ENCODE results near the gene AFF1. TPM values are rescaled to one million over a fixed set of nuclear protein-coding genes. Genes with fewer than 3 reads are reported as not detected.

AFF1 gene
- total RNA-seq, 1 experiment from 2014 or later = 37.7 TPM

- Mint-ChIP-seq H3K27ac (ENCODE audit: unreplicated experiment) (no peak overlapping the region), H3K9me3 (ENCODE audit: low read depth, unreplicated experiment) (no peaks in the 10 kb centered on the region), H3K36me3 (ENCODE audit: insufficient read depth, unreplicated experiment) (peaks cover 21% of the 10 kb centered on the region), H3K4me1 (ENCODE audit: low read depth, unreplicated experiment) (peaks cover 18% of the 10 kb centered on the region), H3K4me3 (ENCODE audit: low read depth, unreplicated experiment) (no peak overlapping the region), H3K27me3 (ENCODE audit: unreplicated experiment) (no peaks in the 10 kb centered on the region)
- no peak for DNase-seq
- TF ChIP-seq, protein P1, sequence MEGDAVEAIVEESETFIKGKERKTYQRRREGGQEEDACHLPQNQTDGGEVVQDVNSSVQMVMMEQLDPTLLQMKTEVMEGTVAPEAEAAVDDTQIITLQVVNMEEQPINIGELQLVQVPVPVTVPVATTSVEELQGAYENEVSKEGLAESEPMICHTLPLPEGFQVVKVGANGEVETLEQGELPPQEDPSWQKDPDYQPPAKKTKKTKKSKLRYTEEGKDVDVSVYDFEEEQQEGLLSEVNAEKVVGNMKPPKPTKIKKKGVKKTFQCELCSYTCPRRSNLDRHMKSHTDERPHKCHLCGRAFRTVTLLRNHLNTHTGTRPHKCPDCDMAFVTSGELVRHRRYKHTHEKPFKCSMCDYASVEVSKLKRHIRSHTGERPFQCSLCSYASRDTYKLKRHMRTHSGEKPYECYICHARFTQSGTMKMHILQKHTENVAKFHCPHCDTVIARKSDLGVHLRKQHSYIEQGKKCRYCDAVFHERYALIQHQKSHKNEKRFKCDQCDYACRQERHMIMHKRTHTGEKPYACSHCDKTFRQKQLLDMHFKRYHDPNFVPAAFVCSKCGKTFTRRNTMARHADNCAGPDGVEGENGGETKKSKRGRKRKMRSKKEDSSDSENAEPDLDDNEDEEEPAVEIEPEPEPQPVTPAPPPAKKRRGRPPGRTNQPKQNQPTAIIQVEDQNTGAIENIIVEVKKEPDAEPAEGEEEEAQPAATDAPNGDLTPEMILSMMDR (IDR thresholded peaks at IDR 0.05; ENCODE audit: unreplicated experiment) = no peak
- intact Hi-C loops (cut with micrococcal nuclease; ENCODE audit: unreplicated experiment) = loop anchor here (2.0 to 5.0 kb wide), 3 partner anchors 33 to 152 kb away; no protein-coding TSS in a partner anchor
- no TSS peak for BruUV-seq (replicated peaks)
- CTCF ChIA-PET = no interaction called here
Observed at GRCh38 chr4:86939729-86940575, 5.1 kb downstream of the AFF1 start.

GRCh38 chr4:86940920-86941460 lies 6.2 kb downstream of the AFF1 start:
- intact Hi-C loops (cut with micrococcal nuclease; ENCODE audit: unreplicated experiment) = no loop called here
- DNase-seq = no peak
- Mint-ChIP-seq H3K4me3 (ENCODE audit: low read depth, unreplicated experiment) (no peak overlapping the region), H3K4me1 (ENCODE audit: low read depth, unreplicated experiment) (peaks cover 18% of the 10 kb centered on the region), H3K27ac (ENCODE audit: unreplicated experiment) (no peak overlapping the region), H3K36me3 (ENCODE audit: insufficient read depth, unreplicated experiment) (peaks cover 11% of the 10 kb centered on the region), H3K27me3 (ENCODE audit: unreplicated experiment) (no peaks in the 10 kb centered on the region), H3K9me3 (ENCODE audit: low read depth, unreplicated experiment) (no peaks in the 10 kb centered on the region)
- CTCF ChIA-PET = no interaction called here
- TF ChIP-seq, protein P1 (IDR thresholded peaks at IDR 0.05; ENCODE audit: unreplicated experiment) = no peak
- BruUV-seq (replicated peaks) = no TSS peak

DNA sequence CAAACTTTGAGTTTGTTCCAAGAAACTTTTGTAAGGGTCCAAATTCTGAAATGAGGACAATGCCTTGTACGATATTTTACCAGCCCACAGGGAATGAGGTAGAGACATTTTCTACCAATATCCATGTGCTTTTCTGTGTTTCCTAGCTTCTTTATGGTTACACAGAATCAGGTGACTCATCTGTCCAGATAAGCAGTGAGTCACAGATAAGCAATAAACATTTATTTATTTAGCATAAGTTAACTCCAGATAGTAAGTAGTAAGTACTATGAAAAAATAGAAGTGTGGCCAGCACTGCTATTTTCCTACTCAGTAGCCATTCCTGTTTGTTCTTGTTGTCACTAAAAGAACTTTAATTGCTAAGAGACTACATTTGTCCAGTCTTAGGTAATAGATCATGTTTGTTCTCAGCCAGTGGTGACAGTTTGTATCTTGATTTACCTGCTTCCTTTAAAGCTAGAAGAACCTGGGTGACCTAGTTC lies 7.4 kb downstream of the AFF1 start:
- no peaks in the 10 kb centered on the region for H3K36me3 Mint-ChIP-seq (ENCODE audit: insufficient read depth, unreplicated experiment)
- CTCF ChIA-PET = interaction anchor here (0.5 to 1.0 kb wide), 4 partner anchors 25 to 151 kb away, joined by 3 to 6 read pairs (median 4); no protein-coding TSS in a partner anchor
- no peaks in the 10 kb centered on the region for H3K9me3 Mint-ChIP-seq (ENCODE audit: low read depth, unreplicated experiment)
- intact Hi-C loops (cut with micrococcal nuclease; ENCODE audit: unreplicated experiment) = no loop called here
- TF ChIP-seq, protein P1 (IDR thresholded peaks at IDR 0.05; ENCODE audit: unreplicated experiment) = no peak
- H3K4me3 Mint-ChIP-seq (ENCODE audit: low read depth, unreplicated experiment) = no peak overlapping the region
- no peaks in the 10 kb centered on the region for H3K27me3 Mint-ChIP-seq (ENCODE audit: unreplicated experiment)
- H3K4me1 Mint-ChIP-seq (ENCODE audit: low read depth, unreplicated experiment) = peaks cover 17% of the 10 kb centered on the region
- H3K27ac Mint-ChIP-seq (ENCODE audit: unreplicated experiment) = no peak overlapping the region
- BruUV-seq (replicated peaks) = no TSS peak
- DNase-seq = no peak

DNA sequence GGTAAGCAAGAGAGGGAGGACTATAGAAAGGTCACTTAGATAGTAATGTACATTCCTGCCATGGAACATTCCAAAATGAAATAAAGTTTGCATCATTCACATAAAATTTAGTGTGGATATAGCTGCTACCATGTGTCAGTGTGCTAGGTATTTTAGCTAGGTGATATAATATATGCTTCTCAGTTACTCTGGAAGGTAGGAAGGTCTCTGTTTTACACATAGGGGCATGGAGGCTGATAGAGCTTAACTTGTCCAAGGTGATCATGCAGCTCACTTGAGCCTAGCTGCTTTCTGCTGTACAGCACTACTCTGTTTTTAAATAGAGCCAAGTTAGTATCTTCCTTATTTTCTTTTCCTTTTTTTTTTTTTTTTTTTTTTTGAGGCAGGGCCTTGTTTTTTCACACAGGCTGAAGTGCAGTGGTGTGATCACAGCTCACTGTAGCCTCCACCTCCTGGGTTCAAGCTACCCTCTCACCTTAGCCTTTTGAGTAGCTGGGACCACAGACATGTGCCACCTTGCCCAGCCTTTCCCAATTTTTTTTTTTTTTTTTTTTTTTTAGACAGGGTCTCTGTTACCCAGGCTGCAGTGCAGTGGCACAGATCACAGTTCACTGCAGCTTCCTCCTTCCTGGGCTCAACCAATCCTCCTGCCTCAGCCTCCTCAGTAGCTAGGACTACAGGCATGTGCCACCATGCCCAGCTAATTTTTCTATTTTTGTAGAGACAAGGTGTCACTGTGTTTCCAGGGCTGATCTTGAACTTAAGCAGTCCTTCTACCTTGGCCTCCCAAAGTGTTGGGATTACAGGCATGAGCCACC lies 10.4 kb downstream of the AFF1 start:
- peaks cover 25% of the 10 kb centered on the region for H3K4me1 Mint-ChIP-seq (ENCODE audit: low read depth, unreplicated experiment)
- H3K9me3 Mint-ChIP-seq (ENCODE audit: low read depth, unreplicated experiment) = no peaks in the 10 kb centered on the region
- H3K27ac Mint-ChIP-seq (ENCODE audit: unreplicated experiment) = no peak overlapping the region

More for the DNA sequence above, 10.4 kb downstream of the AFF1 start:
- no peak overlapping the region for H3K4me3 Mint-ChIP-seq (ENCODE audit: low read depth, unreplicated experiment)
- CTCF ChIA-PET = interaction anchor here (0.6 to 0.7 kb wide), 2 partner anchors 274 to 566 kb away, joined by 3 to 5 read pairs; no protein-coding TSS in a partner anchor
- no peak for DNase-seq
- TF ChIP-seq, protein P1 (IDR thresholded peaks at IDR 0.05; ENCODE audit: unreplicated experiment) = no peak
- intact Hi-C loops (cut with micrococcal nuclease; ENCODE audit: unreplicated experiment) = no loop called here
- BruUV-seq (replicated peaks) = no TSS peak
- H3K36me3 Mint-ChIP-seq (ENCODE audit: insufficient read depth, unreplicated experiment) = peaks cover 4% of the 10 kb centered on the region
- H3K27me3 Mint-ChIP-seq (ENCODE audit: unreplicated experiment) = no peaks in the 10 kb centered on the region
